ENCODE data around the gene TRIM54.
A peak's percentile ranks its signal among the peaks of the same experiment; 100 is the strongest.
"Not testable (repeated sequence)": the region's sequence is repeated elsewhere in the genome, so short reads cannot be mapped to it uniquely, and the experiment has no call there.

Gene TRIM54

GRCh38 chr2:27288610-27289009, 6.4 kb downstream of the TRIM54 start:
- no peak for DNase-seq

- DNase-seq: no peak
Observed at GRCh38 chr2:27290549-27290948, 8.3 kb downstream of the TRIM54 start.

- peak in 1 of 2 experiments; percentile 30 for DNase-seq
Observed at GRCh38 chr2:27291865-27292264, 9.6 kb downstream of the TRIM54 start.

GRCh38 chr2:27294928-27295327, 12.7 kb downstream of the TRIM54 start:
- no peak for DNase-seq

GRCh38 chr2:27296481-27296880, 14.3 kb downstream of the TRIM54 start:
- DNase-seq: no peak

GRCh38 chr2:27297195-27297594, 15.0 kb downstream of the TRIM54 start:
- no peak for DNase-seq

GRCh38 chr2:27298391-27299080, 16.3 kb downstream of the TRIM54 start:
- DNase-seq: no peak

- DNase-seq: not testable (repeated sequence)
Observed at GRCh38 chr2:27300606-27301005, 18.4 kb downstream of the TRIM54 start.

- peak; percentile 48 to 77 for DNase-seq
Observed at GRCh38 chr2:27303093-27304025, 21.1 kb downstream of the TRIM54 start.

GRCh38 chr2:27304488-27305240, 22.4 kb downstream of the TRIM54 start:
- no peak for DNase-seq

GRCh38 chr2:27305516-27305915, 23.3 kb downstream of the TRIM54 start:
- DNase-seq: no peak

GRCh38 chr2:27306136-27306535, 23.9 kb downstream of the TRIM54 start:
- DNase-seq: no peak

- peak in 1 of 2 experiments; percentile 43 for DNase-seq
Observed at GRCh38 chr2:27306573-27307286, 24.5 kb downstream of the TRIM54 start.

- no peak for DNase-seq
Observed at GRCh38 chr2:27307287-27307544, 25.0 kb downstream of the TRIM54 start.

GRCh38 chr2:27307545-27308358, 25.5 kb downstream of the TRIM54 start:
- no peak for DNase-seq

- DNase-seq: peak in 1 of 2 experiments; percentile 35
Observed at GRCh38 chr2:27308359-27308881, 26.2 kb downstream of the TRIM54 start, which contains the start of gene UCN. Gene UCN, minus strand, starts transcription at chr2:27308445. Its CDS starts 550 bp downstream, at chr2:27307895.

- no peak for DNase-seq
Observed at GRCh38 chr2:27309651-27310050, 27.4 kb downstream of the TRIM54 start.

- no peak for DNase-seq
Observed at GRCh38 chr2:27312152-27312551, 29.9 kb downstream of the TRIM54 start.

- no peak for DNase-seq
Observed at GRCh38 chr2:27313882-27314645, 31.8 kb downstream of the TRIM54 start.

GRCh38 chr2:27314709-27315108, 32.5 kb downstream of the TRIM54 start:
- no peak for DNase-seq

- DNase-seq: no peak
Observed at GRCh38 chr2:27315122-27315521, 32.9 kb downstream of the TRIM54 start.

Measured in NCI-H524 (cell line).